DND-41 (cell line): ENCODE results near the gene PIPOX.
"Not testable (repeated sequence)": the region's sequence is repeated elsewhere in the genome, so short reads cannot be mapped to it uniquely, and the experiment has no call there.

ENCODE experiments used
- CTCF ChIP-seq: IDR thresholded peaks from 2 replicates; pipeline ENCODE4 v1.5.1; 2012; ENCODE audit warnings: borderline replicate concordance, low read length, moderate library complexity, mild to moderate bottlenecking; ENCODE audit not compliant: poor library complexity, severe bottlenecking; ENCODE audit errors: extremely low read depth
- EZH2 ChIP-seq: IDR thresholded peaks from 3 replicates; pipeline ENCODE4 v1.6.1; 2012; ENCODE audit warnings: borderline replicate concordance, low read depth, mild to moderate bottlenecking, moderate library complexity, low read length, inconsistent platforms; ENCODE audit not compliant: severe bottlenecking

GRCh38 chr17:29088782-29089181 lies 45.8 kb downstream of the PIPOX start:
- TF ChIP-seq CTCF, EZH2: not testable (repeated sequence)
